Mucosa of gallbladder (tissue), 1 donor: ENCODE results near the gene CHCHD6. TPM values are rescaled to one million over a fixed set of nuclear protein-coding genes. Genes with fewer than 3 reads are reported as not detected.
A peak's percentile ranks its signal among the peaks of the same experiment; 100 is the strongest.

Experiments used
- DNase-seq: peaks from one replicate; pipeline ENCODE4 v3.0.0-alpha.2; 2020; ENCODE audit warnings: low spot score
- total RNA-seq: library from RNA; stranded (reverse); gene quantifications from one replicate; pipeline ENCODE4 v1.2.1, GENCODE V29; 2021
- donor health status: DM: no; HTN: no; CAD: no.

Gene CHCHD6
- total RNA-seq, 1 donor from 2014 or later: 12.3 TPM

GRCh38 chr3:126992776-126993175 lies 288.7 kb downstream of the CHCHD6 start:
- no peak for DNase-seq

- DNase-seq: no peak
Observed at GRCh38 chr3:126993436-126993835, 289.4 kb downstream of the CHCHD6 start.

- DNase-seq: no peak
Observed at GRCh38 chr3:126994661-126995245, 290.7 kb downstream of the CHCHD6 start.

- DNase-seq: no peak
Observed at GRCh38 chr3:126995254-126995780, 291.3 kb downstream of the CHCHD6 start.

- DNase-seq: no peak
Observed at GRCh38 chr3:126995926-126996512, 292.0 kb downstream of the CHCHD6 start.

GRCh38 chr3:126996905-126997304 lies 292.9 kb downstream of the CHCHD6 start:
- DNase-seq: no peak

GRCh38 chr3:126997455-126998038 lies 293.5 kb downstream of the CHCHD6 start:
- no peak for DNase-seq

- no peak for DNase-seq
Observed at GRCh38 chr3:126998320-126998719, 294.3 kb downstream of the CHCHD6 start.

- no peak for DNase-seq
Observed at GRCh38 chr3:126998728-126999127, 294.7 kb downstream of the CHCHD6 start.

GRCh38 chr3:126999383-126999782 lies 295.3 kb downstream of the CHCHD6 start:
- no peak for DNase-seq

- no peak for DNase-seq
Observed at GRCh38 chr3:127000119-127000518, 296.1 kb downstream of the CHCHD6 start.

- DNase-seq: no peak
Observed at GRCh38 chr3:127000761-127001160, 296.7 kb downstream of the CHCHD6 start.

- no peak for DNase-seq
Observed at GRCh38 chr3:127001486-127002194, 297.6 kb downstream of the CHCHD6 start.

GRCh38 chr3:127002195-127003174 lies 298.4 kb downstream of the CHCHD6 start:
- DNase-seq: peak; percentile 84

GRCh38 chr3:127003175-127003555 lies 299.1 kb downstream of the CHCHD6 start:
- DNase-seq: no peak

- no peak for DNase-seq
Observed at GRCh38 chr3:127003601-127004280, 299.7 kb downstream of the CHCHD6 start.

GRCh38 chr3:127004641-127005397 lies 300.8 kb downstream of the CHCHD6 start:
- DNase-seq: no peak

- DNase-seq: no peak
Observed at GRCh38 chr3:127005864-127006500, 301.9 kb downstream of the CHCHD6 start.

- DNase-seq: no peak
Observed at GRCh38 chr3:127006781-127007436, 302.9 kb downstream of the CHCHD6 start.
